Measurements from ENCODE around the gene BRSK1.

The BRSK1 gene

DNA sequence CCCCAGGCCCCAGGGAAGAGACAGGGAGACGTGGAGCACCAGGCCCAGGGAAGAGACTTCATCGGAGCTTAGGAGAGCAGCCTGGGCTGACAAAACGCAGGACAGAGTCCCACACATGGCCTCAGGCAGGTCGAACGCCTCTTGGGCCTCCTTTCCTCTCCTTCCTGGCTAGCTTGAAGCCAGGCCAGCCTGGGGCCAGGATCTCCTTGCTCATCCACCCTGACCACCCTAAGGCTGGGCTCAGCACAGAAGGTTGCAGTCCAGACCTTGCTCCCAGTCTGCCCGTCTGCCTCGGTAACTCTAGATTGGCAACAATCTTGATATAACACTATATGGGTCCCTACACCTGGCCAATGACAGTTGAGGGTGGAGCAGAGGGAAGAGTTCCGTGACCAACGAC, 35.1 kb upstream of the BRSK1 start:
- H3K27me3 ChIP-seq (ENCODE audit: insufficient read depth, low read length, poor library complexity, severe bottlenecking) = no peaks in the 10 kb centered on the region
- H3K4me2 ChIP-seq (ENCODE audit: low read depth, low read length, poor library complexity, severe bottlenecking) = peak overlapping the region; percentile 41
- H3K9ac ChIP-seq (ENCODE audit: low read depth, low read length, poor library complexity, severe bottlenecking) = peak overlapping the region; percentile 20
- H3K4me1 ChIP-seq (ENCODE audit: insufficient read depth, low read length, poor library complexity, severe bottlenecking) = peaks cover 56% of the 10 kb centered on the region
- peaks cover 13% of the 10 kb centered on the region for H3F3A ChIP-seq (ENCODE audit: low read depth)
- no peaks in the 10 kb centered on the region for H3K9me2 ChIP-seq (replicated peaks; ENCODE audit: low read depth, low read length)
- H3K36me3 ChIP-seq (ENCODE audit: insufficient read depth, low read length) = peaks cover 72% of the 10 kb centered on the region; the same call in 1 of the 2 replicates
- H2AFZ ChIP-seq (ENCODE audit: low read length) = no peak overlapping the region
- no peaks in the 10 kb centered on the region for H3K9me3 ChIP-seq (ENCODE audit: insufficient read depth, low read depth, low read length)
- peaks cover 100% of the 10 kb centered on the region for H3K79me2 ChIP-seq (ENCODE audit: insufficient read depth, low read length)
- peaks cover 78% of the 10 kb centered on the region for H4K20me1 ChIP-seq (ENCODE audit: insufficient read depth, low read length, poor library complexity, severe bottlenecking)
- H3K4me3 ChIP-seq (ENCODE audit: low read length, poor library complexity, severe bottlenecking) = no peak overlapping the region
- TF ChIP-seq, protein P1, sequence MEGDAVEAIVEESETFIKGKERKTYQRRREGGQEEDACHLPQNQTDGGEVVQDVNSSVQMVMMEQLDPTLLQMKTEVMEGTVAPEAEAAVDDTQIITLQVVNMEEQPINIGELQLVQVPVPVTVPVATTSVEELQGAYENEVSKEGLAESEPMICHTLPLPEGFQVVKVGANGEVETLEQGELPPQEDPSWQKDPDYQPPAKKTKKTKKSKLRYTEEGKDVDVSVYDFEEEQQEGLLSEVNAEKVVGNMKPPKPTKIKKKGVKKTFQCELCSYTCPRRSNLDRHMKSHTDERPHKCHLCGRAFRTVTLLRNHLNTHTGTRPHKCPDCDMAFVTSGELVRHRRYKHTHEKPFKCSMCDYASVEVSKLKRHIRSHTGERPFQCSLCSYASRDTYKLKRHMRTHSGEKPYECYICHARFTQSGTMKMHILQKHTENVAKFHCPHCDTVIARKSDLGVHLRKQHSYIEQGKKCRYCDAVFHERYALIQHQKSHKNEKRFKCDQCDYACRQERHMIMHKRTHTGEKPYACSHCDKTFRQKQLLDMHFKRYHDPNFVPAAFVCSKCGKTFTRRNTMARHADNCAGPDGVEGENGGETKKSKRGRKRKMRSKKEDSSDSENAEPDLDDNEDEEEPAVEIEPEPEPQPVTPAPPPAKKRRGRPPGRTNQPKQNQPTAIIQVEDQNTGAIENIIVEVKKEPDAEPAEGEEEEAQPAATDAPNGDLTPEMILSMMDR (conservative IDR thresholded peaks at IDR 0.05; ENCODE audit: low read length) = no peak
- no peak for TF ChIP-seq EZH2phosphoT487 (IDR thresholded peaks at IDR 0.05; ENCODE audit: borderline replicate concordance)

DNA sequence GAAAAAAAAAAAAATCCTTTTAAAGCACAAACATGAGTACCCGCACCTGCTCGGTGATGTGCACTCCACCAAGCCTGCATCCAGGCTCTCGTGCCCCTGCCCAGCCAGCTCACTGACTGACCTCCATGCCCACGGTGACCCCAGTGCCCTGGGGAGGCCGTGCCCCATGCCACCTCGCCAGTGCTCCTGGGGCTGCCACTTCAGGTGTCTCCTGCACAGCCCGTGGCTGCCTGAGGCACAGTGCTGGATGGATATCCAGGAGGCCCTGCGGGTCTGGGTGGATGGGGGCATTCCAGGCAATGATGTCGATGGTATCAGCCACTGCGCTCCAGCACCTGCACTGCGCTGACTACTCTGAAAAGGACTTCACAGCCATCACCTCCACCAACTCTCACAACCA, 34.0 kb upstream of the BRSK1 start:
- peaks cover 67% of the 10 kb centered on the region for H4K20me1 ChIP-seq (ENCODE audit: insufficient read depth, low read length, poor library complexity, severe bottlenecking)

DNA sequence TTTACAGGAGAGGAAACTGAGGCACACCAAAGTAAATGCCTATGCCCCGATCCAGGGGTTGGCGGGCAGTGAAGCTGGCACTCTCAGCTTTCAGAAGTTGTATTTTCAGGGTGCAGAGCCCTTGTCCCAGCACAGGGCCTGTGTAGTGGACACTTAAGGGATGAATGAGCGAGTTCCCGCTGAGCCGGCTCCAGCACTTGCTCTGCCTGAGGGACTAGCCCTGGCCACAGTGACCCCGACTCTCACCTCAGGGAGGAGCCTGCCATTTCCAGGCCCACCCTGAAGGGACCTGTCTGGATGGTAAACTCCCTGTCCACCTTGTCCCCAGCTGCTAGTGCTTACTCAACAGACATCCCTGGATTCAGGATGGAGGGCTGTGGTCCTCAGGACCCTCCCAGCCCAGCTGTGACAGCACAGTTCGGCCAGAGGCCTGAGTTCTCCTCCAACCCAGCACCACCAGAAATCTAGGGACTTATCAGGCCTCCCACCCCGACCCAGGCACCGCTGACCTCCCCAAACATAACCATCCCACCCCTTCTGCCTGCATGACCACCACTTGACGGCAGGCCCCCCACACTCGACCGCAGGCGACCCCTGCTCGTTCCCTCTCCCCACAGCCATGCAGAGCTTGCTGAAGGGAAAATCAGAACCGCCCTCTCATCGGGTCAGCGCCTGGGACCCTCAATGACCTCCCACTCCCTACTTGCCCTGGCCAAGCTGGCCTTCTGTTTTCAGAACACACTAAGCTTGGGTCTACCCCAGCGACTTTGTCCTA, 33.3 kb upstream of the BRSK1 start:
- Histone ChIP-seq H3K4me3 (ENCODE audit: low read length, poor library complexity, severe bottlenecking) (peak overlapping the region; percentile 89), H3K79me2 (ENCODE audit: insufficient read depth, low read length) (peaks cover 95% of the 10 kb centered on the region), H4K20me1 (ENCODE audit: insufficient read depth, low read length, poor library complexity, severe bottlenecking) (peaks cover 64% of the 10 kb centered on the region), H3F3A (ENCODE audit: low read depth) (peaks cover 25% of the 10 kb centered on the region), H3K4me2 (ENCODE audit: low read depth, low read length, poor library complexity, severe bottlenecking) (peak overlapping the region; percentile 97), H2AFZ (ENCODE audit: low read length) (no peak overlapping the region), H3K27me3 (ENCODE audit: insufficient read depth, low read length, poor library complexity, severe bottlenecking) (no peaks in the 10 kb centered on the region), H3K36me3 (ENCODE audit: insufficient read depth, low read length) (peaks cover 55% of the 10 kb centered on the region; the same call in 1 of the 2 replicates), H3K9me3 (ENCODE audit: insufficient read depth, low read depth, low read length) (no peaks in the 10 kb centered on the region), H3K9ac (ENCODE audit: low read depth, low read length, poor library complexity, severe bottlenecking) (peak overlapping the region; percentile 100), H3K9me2 (replicated peaks; ENCODE audit: low read depth, low read length) (no peaks in the 10 kb centered on the region), H3K4me1 (ENCODE audit: insufficient read depth, low read length, poor library complexity, severe bottlenecking) (peaks cover 67% of the 10 kb centered on the region)
- TF ChIP-seq, protein P1 (conservative IDR thresholded peaks at IDR 0.05; ENCODE audit: low read length) = no peak
- TF ChIP-seq EZH2phosphoT487 (IDR thresholded peaks at IDR 0.05; ENCODE audit: borderline replicate concordance) = no peak

More for the DNA sequence above, 34.0 kb upstream of the BRSK1 start:
- TF ChIP-seq, protein P1 (conservative IDR thresholded peaks at IDR 0.05; ENCODE audit: low read length) = no peak
- no peak for TF ChIP-seq EZH2phosphoT487 (IDR thresholded peaks at IDR 0.05; ENCODE audit: borderline replicate concordance)
- Histone ChIP-seq H3F3A (ENCODE audit: low read depth) (peaks cover 19% of the 10 kb centered on the region), H3K9me2 (replicated peaks; ENCODE audit: low read depth, low read length) (no peaks in the 10 kb centered on the region), H3K4me1 (ENCODE audit: insufficient read depth, low read length, poor library complexity, severe bottlenecking) (peaks cover 61% of the 10 kb centered on the region), H3K9me3 (ENCODE audit: insufficient read depth, low read depth, low read length) (no peaks in the 10 kb centered on the region), H2AFZ (ENCODE audit: low read length) (no peak overlapping the region), H3K9ac (ENCODE audit: low read depth, low read length, poor library complexity, severe bottlenecking) (peak overlapping the region; percentile 100), H3K27me3 (ENCODE audit: insufficient read depth, low read length, poor library complexity, severe bottlenecking) (no peaks in the 10 kb centered on the region), H3K79me2 (ENCODE audit: insufficient read depth, low read length) (peaks cover 95% of the 10 kb centered on the region), H3K4me2 (ENCODE audit: low read depth, low read length, poor library complexity, severe bottlenecking) (peak overlapping the region; percentile 97), H3K36me3 (ENCODE audit: insufficient read depth, low read length) (peaks cover 61% of the 10 kb centered on the region; the same call in 1 of the 2 replicates), H3K4me3 (ENCODE audit: low read length, poor library complexity, severe bottlenecking) (peak overlapping the region; percentile 89)
